22Rv1 (cell line): ENCODE data around the gene ZNF516.

Source experiments
- CTCF ChIP-seq: fragments of 450-650 bp; IDR thresholded peaks from 2 replicates; pipeline ENCODE4 v1.5.1; 2017; ENCODE audit warnings: mild to moderate bottlenecking
- ZFX ChIP-seq: fragments of 450-650 bp; IDR thresholded peaks from 2 replicates; pipeline ENCODE4 v1.6.1; 2017; ENCODE audit warnings: antibody characterized with exemption, borderline replicate concordance

- no peak for TF ChIP-seq CTCF
- no peak for TF ChIP-seq ZFX
Observed at GRCh38 chr18:76407681-76408080, 87.4 kb downstream of the ZNF516 start.
